Measurements from ENCODE around the gene KLF11. TPM values are rescaled to one million over a fixed set of nuclear protein-coding genes. Genes with fewer than 3 reads are reported as not detected.

Gene KLF11
- total RNA-seq, 1 experiment from 2014 or later = 11.0 TPM

GRCh38 chr2:10065773-10066055 lies 22.4 kb downstream of the KLF11 start:
- no peak for DNase-seq (ENCODE audit: low read depth, low spot score)
- in situ Hi-C loops (cut with HindIII; ENCODE audit: low pct_unique_long_range_greater_than_20kb, low sequenced_read_pairs) = no loop called here

- in situ Hi-C loops (cut with HindIII; ENCODE audit: low pct_unique_long_range_greater_than_20kb, low sequenced_read_pairs) = no loop called here
- no peak for DNase-seq (ENCODE audit: low read depth, low spot score)
These were observed 24.0 kb downstream of the KLF11 start for GRCh38 chr2:10067330-10067729.

- in situ Hi-C loops (cut with HindIII; ENCODE audit: low pct_unique_long_range_greater_than_20kb, low sequenced_read_pairs) = no loop called here
- DNase-seq (ENCODE audit: low read depth, low spot score) = no peak
These were observed 24.5 kb downstream of the KLF11 start for GRCh38 chr2:10067881-10068280.

- in situ Hi-C loops (cut with HindIII; ENCODE audit: low pct_unique_long_range_greater_than_20kb, low sequenced_read_pairs) = no loop called here
- no peak for DNase-seq (ENCODE audit: low read depth, low spot score)
These were observed 27.8 kb downstream of the KLF11 start for GRCh38 chr2:10071176-10071575.

GRCh38 chr2:10071595-10071994 lies 28.2 kb downstream of the KLF11 start:
- DNase-seq (ENCODE audit: low read depth, low spot score) = no peak
- in situ Hi-C loops (cut with HindIII; ENCODE audit: low pct_unique_long_range_greater_than_20kb, low sequenced_read_pairs) = no loop called here

GRCh38 chr2:10072656-10073480 lies 29.5 kb downstream of the KLF11 start:
- DNase-seq (ENCODE audit: low read depth, low spot score) = peak; percentile 93
- in situ Hi-C loops (cut with HindIII; ENCODE audit: low pct_unique_long_range_greater_than_20kb, low sequenced_read_pairs) = no loop called here

GRCh38 chr2:10073706-10074105 lies 30.4 kb downstream of the KLF11 start:
- in situ Hi-C loops (cut with HindIII; ENCODE audit: low pct_unique_long_range_greater_than_20kb, low sequenced_read_pairs) = no loop called here

GRCh38 chr2:10075101-10075500 lies 31.8 kb downstream of the KLF11 start:
- DNase-seq (ENCODE audit: low read depth, low spot score) = no peak
- in situ Hi-C loops (cut with HindIII; ENCODE audit: low pct_unique_long_range_greater_than_20kb, low sequenced_read_pairs) = no loop called here

More at GRCh38 chr2:10073706-10074105, 30.4 kb downstream of the KLF11 start:
- no peak for DNase-seq (ENCODE audit: low read depth, low spot score)

- DNase-seq (ENCODE audit: low read depth, low spot score) = no peak
- in situ Hi-C loops (cut with HindIII; ENCODE audit: low pct_unique_long_range_greater_than_20kb, low sequenced_read_pairs) = no loop called here
These were observed 32.3 kb downstream of the KLF11 start for GRCh38 chr2:10075571-10076209.

GRCh38 chr2:10076511-10076910 lies 33.2 kb downstream of the KLF11 start:
- in situ Hi-C loops (cut with HindIII; ENCODE audit: low pct_unique_long_range_greater_than_20kb, low sequenced_read_pairs) = no loop called here
- DNase-seq (ENCODE audit: low read depth, low spot score) = no peak

- in situ Hi-C loops (cut with HindIII; ENCODE audit: low pct_unique_long_range_greater_than_20kb, low sequenced_read_pairs) = no loop called here
- DNase-seq (ENCODE audit: low read depth, low spot score) = no peak
These were observed 33.7 kb downstream of the KLF11 start for GRCh38 chr2:10076988-10077527.

- in situ Hi-C loops (cut with HindIII; ENCODE audit: low pct_unique_long_range_greater_than_20kb, low sequenced_read_pairs) = no loop called here
- no peak for DNase-seq (ENCODE audit: low read depth, low spot score)
These were observed 34.7 kb downstream of the KLF11 start for GRCh38 chr2:10078001-10078400.

- in situ Hi-C loops (cut with HindIII; ENCODE audit: low pct_unique_long_range_greater_than_20kb, low sequenced_read_pairs) = no loop called here
- DNase-seq (ENCODE audit: low read depth, low spot score) = no peak
These were observed 35.4 kb downstream of the KLF11 start for GRCh38 chr2:10078704-10079265.

GRCh38 chr2:10079266-10079869 lies 36.0 kb downstream of the KLF11 start:
- in situ Hi-C loops (cut with HindIII; ENCODE audit: low pct_unique_long_range_greater_than_20kb, low sequenced_read_pairs) = no loop called here
- DNase-seq (ENCODE audit: low read depth, low spot score) = no peak

GRCh38 chr2:10079870-10080535 lies 36.7 kb downstream of the KLF11 start, which contains the start of gene CYS1:
TSS of gene CYS1 (minus strand) at chr2:10080411. CDS start at chr2:10080223, 188 bp downstream.
- in situ Hi-C loops (cut with HindIII; ENCODE audit: low pct_unique_long_range_greater_than_20kb, low sequenced_read_pairs) = no loop called here
- peak; percentile 21 for DNase-seq (ENCODE audit: low read depth, low spot score)

- in situ Hi-C loops (cut with HindIII; ENCODE audit: low pct_unique_long_range_greater_than_20kb, low sequenced_read_pairs) = no loop called here
- no peak for DNase-seq (ENCODE audit: low read depth, low spot score)
These were observed 37.4 kb downstream of the KLF11 start for GRCh38 chr2:10080536-10081304.

GRCh38 chr2:10083046-10083445 lies 39.7 kb downstream of the KLF11 start:
- in situ Hi-C loops (cut with HindIII; ENCODE audit: low pct_unique_long_range_greater_than_20kb, low sequenced_read_pairs) = no loop called here
- no peak for DNase-seq (ENCODE audit: low read depth, low spot score)
